Lung (tissue), 12 donors: ENCODE results near the gene ZNF639. TPM values are rescaled to one million over a fixed set of nuclear protein-coding genes. Genes with fewer than 3 reads are reported as not detected.

Experiments used
- ATAC-seq: fragments of 200-7000 bp; cut with Tn5 transposase; one replicate; pipeline ENCODE4 v1.9.1; 2020; ENCODE audit warnings: moderate number of reproducible peaks; ENCODE audit not compliant: insufficient read depth, low FRiP score
- DNase-seq, 3 donors: peaks; one replicate each; pipeline ENCODE4 v3.0.0-alpha.2; 2013 to 2017
- H3K27ac ChIP-seq, 2 donors: one replicate each; pipeline ENCODE4 v1.5.1; 2013; ENCODE audit warnings: mild to moderate bottlenecking in 2 of 2, moderate library complexity in 2 of 2, control low read depth in 1 of 2, inconsistent platforms in 1 of 2, low read depth in 1 of 2, low read length in 1 of 2
- H3K27me3 ChIP-seq, 3 donors: one replicate each; pipeline ENCODE4 v1.5.1; 2013; ENCODE audit warnings: low read length in 2 of 3; ENCODE audit not compliant: control insufficient read depth in 3 of 3, insufficient read depth in 3 of 3
- H3K36me3 ChIP-seq, 4 donors: one replicate each; pipeline ENCODE4 v1.5.1; 2013; ENCODE audit warnings: low read length in 4 of 4, mild to moderate bottlenecking in 1 of 4, moderate library complexity in 1 of 4; ENCODE audit not compliant: control insufficient read depth in 4 of 4, insufficient read depth in 4 of 4
- H3K4me1 ChIP-seq, 5 donors: one replicate each; pipeline ENCODE4 v1.5.1; 2013; ENCODE audit warnings: low read length in 5 of 5, mild to moderate bottlenecking in 2 of 5, moderate library complexity in 1 of 5; ENCODE audit not compliant: control insufficient read depth in 5 of 5, insufficient read depth in 5 of 5
- H3K4me3 ChIP-seq: one replicate; pipeline ENCODE4 v1.5.1; 2013; ENCODE audit warnings: mild to moderate bottlenecking, control low read depth, moderate library complexity
- H3K9ac ChIP-seq, 2 donors: one replicate each; pipeline ENCODE4 v1.5.1; 2013; ENCODE audit warnings: low read length in 2 of 2, control low read depth in 1 of 2; ENCODE audit not compliant: insufficient read depth in 1 of 2
- H3K9me3 ChIP-seq, 4 donors: one replicate each; pipeline ENCODE4 v1.5.1; 2013; ENCODE audit warnings: low read length in 3 of 4, mild to moderate bottlenecking in 1 of 4, moderate library complexity in 1 of 4; ENCODE audit not compliant: control insufficient read depth in 4 of 4, insufficient read depth in 3 of 4
- WGBS, 2 donors: extraction: QIAGEN DNeasy Blood & Tissue Kit; methylation state at CpG; one replicate each; pipeline ENCODE4 v1.1.7; 2013; 5-methylcytosine and 5-hydroxymethylcytosine counted together
- polyA plus RNA-seq, 2 donors: library from polyadenylated mRNA; stranded (reverse); fragments of 200-250 nt; gene quantifications; one replicate each; pipeline ENCODE4 v1.2.1, GENCODE V29; 2013
- total RNA-seq, 2 donors: library from RNA; depleted of rRNA in 1 of 2; stranded (reverse); fragments of >200 nt in 1 of 2; gene quantifications; one replicate each; pipeline ENCODE4 v1.2.1, GENCODE V29; 2014 to 2021
- TF ChIP-seq, protein P1 (sequence below): IDR thresholded peaks from 2 replicates; pipeline ENCODE4 v1.5.1; 2012; ENCODE audit warnings: mild to moderate bottlenecking; ENCODE audit errors: control extremely low read depth, extremely low read depth
- donor health status: control.
- donor health status: control.
- donor health status: Bipolar disorder and iron deficiency.
- donor health status: healthy.
- donor health status: DM: yes; HTN: yes; CAD: no.

The ZNF639 gene
- total and polyA plus RNA-seq, 4 donors: 14.8 to 53.3 (median 22.0) TPM

DNA sequence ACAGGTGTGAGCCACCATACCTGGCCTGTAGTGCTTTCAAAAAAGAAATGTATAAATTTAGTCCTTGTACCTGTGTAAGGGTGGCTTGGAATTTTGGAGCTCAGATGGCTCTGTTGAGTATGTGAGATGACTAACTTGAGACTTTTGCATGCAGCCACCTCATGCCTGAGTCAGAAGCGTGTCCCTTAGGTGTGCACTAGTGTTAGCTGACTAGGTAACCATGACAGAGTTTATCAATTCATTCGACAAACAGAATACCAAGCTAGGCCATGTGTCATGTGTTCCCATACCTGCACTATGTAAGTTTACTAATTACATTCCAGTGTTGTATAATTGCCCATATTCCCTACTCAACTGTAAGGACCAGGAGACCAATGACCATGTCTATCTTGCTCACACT lies 4.0 kb upstream of the ZNF639 start:
- Histone ChIP-seq H3K27me3 (no peaks in the 10 kb centered on the region), H3K36me3 (no peaks in the 10 kb centered on the region), H3K27ac (no peak overlapping the region), H3K9me3 (no peaks in the 10 kb centered on the region), H3K4me1 (peaks cover 0 to 6% (median 0%) of the 10 kb centered on the region in 5 donors), H3K9ac (no peak overlapping the region), H3K4me3 (no peak overlapping the region)
- TF ChIP-seq, protein P1, sequence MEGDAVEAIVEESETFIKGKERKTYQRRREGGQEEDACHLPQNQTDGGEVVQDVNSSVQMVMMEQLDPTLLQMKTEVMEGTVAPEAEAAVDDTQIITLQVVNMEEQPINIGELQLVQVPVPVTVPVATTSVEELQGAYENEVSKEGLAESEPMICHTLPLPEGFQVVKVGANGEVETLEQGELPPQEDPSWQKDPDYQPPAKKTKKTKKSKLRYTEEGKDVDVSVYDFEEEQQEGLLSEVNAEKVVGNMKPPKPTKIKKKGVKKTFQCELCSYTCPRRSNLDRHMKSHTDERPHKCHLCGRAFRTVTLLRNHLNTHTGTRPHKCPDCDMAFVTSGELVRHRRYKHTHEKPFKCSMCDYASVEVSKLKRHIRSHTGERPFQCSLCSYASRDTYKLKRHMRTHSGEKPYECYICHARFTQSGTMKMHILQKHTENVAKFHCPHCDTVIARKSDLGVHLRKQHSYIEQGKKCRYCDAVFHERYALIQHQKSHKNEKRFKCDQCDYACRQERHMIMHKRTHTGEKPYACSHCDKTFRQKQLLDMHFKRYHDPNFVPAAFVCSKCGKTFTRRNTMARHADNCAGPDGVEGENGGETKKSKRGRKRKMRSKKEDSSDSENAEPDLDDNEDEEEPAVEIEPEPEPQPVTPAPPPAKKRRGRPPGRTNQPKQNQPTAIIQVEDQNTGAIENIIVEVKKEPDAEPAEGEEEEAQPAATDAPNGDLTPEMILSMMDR: no peak
- 91 to 94% methylated on average over 2 of the region's 2 CpGs for WGBS, 2 donors
- ATAC-seq (no peak), DNase-seq (no peak)

DNA sequence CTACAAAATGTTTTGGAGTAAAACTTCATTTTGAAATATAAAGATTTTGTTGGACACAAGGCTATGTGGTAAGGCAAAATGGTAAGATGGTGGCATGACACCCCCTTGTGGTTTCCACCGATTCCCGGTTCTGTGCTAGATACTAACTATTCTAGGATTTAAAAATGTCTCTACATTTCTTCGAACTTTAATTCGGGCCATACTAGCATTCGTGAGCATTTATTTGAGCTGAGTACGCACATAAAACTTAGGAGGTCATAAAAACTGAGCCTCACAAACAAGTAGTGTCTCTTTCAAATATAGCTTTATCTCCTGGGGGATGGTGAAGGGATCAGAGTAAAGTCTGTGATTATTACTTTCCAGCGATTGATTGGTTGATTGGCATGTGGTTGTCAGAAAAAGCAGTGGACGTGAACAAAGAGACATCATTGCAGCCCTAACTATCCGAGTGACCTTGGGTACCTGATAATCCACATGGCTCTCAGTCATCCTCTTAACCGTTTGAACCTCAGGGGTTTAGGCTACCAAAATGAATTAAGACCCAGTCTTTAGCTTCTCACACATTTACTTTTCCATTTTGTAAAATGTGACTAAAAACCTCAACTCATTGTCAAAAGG lies 1.1 kb upstream of the ZNF639 start:
- Histone ChIP-seq H3K9ac (peak overlapping the region in 1 of 2 donors; percentile 88), H3K4me1 (peaks cover 0 to 17% (median 4%) of the 10 kb centered on the region in 5 donors), H3K27ac (peak overlapping the region in 1 of 2 donors; percentile 88), H3K9me3 (no peaks in the 10 kb centered on the region), H3K36me3 (peaks cover 0 to 4% (median under 1%) of the 10 kb centered on the region in 4 donors), H3K27me3 (no peaks in the 10 kb centered on the region), H3K4me3 (no peak overlapping the region)
- no peak for ATAC-seq
- TF ChIP-seq, protein P1: no peak
- DNase-seq: peak; percentile 50 to 82 (median 73)
- 39 to 44% methylated on average over 10 of the region's 10 CpGs for WGBS, 2 donors

DNA sequence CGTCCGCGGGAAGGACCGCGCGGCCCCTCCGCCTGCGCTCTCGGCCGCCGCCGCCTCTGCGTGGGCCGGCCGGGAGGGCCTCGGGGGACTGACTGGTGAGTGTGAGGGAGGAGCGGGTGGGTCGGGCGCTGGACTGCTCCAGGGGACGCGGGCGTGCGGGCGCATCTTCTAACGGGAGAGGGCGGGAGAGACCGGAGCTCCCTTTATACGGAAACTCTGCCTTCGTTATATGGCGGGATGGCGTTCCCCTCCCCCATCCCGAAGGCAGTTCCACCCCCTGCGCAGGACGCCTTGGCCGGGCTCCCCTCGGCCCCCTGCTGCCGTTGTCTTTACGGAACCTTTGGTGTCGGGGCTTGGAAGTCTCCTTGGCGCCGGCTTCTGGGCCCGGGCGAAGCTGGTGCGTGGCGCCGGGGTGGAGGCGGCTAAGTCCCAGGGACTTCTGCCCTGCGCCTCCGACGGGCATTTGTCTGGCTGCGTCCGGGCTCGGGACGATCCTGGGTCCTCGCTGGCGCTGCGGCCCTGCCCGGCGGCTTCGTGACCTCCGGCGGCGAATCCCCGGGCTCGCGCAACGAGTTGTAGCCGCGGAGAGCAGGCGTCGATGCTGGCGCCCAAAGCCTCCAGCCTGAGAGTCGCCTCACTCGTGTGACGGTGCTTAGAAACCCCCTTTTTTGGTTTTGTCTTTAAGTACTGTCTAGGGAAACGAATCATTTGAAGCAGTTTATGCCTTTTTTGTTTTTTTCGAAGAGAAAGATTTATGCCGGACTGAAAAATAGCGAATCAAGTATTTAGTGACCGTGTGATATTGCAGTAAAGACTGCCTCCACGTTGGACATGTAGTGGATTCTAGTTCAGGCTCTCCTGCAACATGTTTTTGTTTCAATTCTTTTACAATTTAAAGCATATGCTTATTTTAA lies 623 bp downstream of the ZNF639 start:
- peak overlapping the region; percentile 47 to 78 for H3K9ac ChIP-seq
- H3K27me3 ChIP-seq: no peaks in the 10 kb centered on the region
- peak overlapping the region; percentile 88 to 98 for H3K27ac ChIP-seq
- 0% methylated on average over 69 to 81 of the region's 81 CpGs for WGBS, 2 donors
- DNase-seq (peak; percentile 80 to 87 (median 85)), ATAC-seq (peak; percentile 73)
- no peaks in the 10 kb centered on the region for H3K9me3 ChIP-seq
- TF ChIP-seq, protein P1: no peak
- peaks cover 0 to 17% (median 4%) of the 10 kb centered on the region in 5 donors for H3K4me1 ChIP-seq
- peak overlapping the region; percentile 98 for H3K4me3 ChIP-seq
- H3K36me3 ChIP-seq: peaks cover 0 to 5% (median 2%) of the 10 kb centered on the region in 4 donors
